ENCODE data around the gene OR8B8.

GRCh38 chr11:124442847-124443246, 2.6 kb downstream of the OR8B8 start:
- TF ChIP-seq SP1 (IDR thresholded peaks at IDR 0.05) (no peak), BHLHE40 (IDR thresholded peaks at IDR 0.05; ENCODE audit: borderline replicate concordance) (no peak), FOXA1 (IDR thresholded peaks at IDR 0.05) (no peak)
